K562 (cell line): ENCODE measurements around the gene ZFP64. TPM values are rescaled to one million over a fixed set of nuclear protein-coding genes. Genes with fewer than 3 reads are reported as not detected.

Source experiments
- BRD9 ChIP-seq: fragments of 450-650 bp; IDR thresholded peaks from 2 replicates; pipeline ENCODE4 v1.6.1; 2018; ENCODE audit warnings: low read depth; ENCODE audit not compliant: partially characterized antibody
- CBFA2T3 ChIP-seq: fragments of 450-650 bp; IDR thresholded peaks from 2 replicates; pipeline ENCODE4 v1.6.1; 2017
- CCAR2 ChIP-seq: fragments of 200-400 bp; formaldehyde crosslinking; IDR thresholded peaks from 2 replicates; pipeline ENCODE4 v1.6.1; 2017; ENCODE audit warnings: mild to moderate bottlenecking, low read depth, low read length
- CTBP1 ChIP-seq: fragments of 450-650 bp; IDR thresholded peaks from 2 replicates; pipeline ENCODE4 v1.6.1; 2016; ENCODE audit warnings: borderline replicate concordance
- DNMT1 ChIP-seq: fragments of 450-650 bp; IDR thresholded peaks from 2 replicates; pipeline ENCODE4 v1.6.1; 2016; ENCODE audit warnings: antibody characterized with exemption, mild to moderate bottlenecking
- ELF1 ChIP-seq: fragments of 200-800 bp; sonication (Bioruptor generic); IDR thresholded peaks from 2 replicates; pipeline ENCODE4 v1.6.1; 2016; ENCODE audit warnings: missing genetic modification characterization, missing compliant biosample characterization
- EP300 ChIP-seq: IDR thresholded peaks from 2 replicates; pipeline ENCODE4 v1.6.1; 2012; ENCODE audit warnings: low read length, improper control_type of control experiment
- HDGF ChIP-seq: fragments of 450-650 bp; IDR thresholded peaks from 2 replicates; pipeline ENCODE4 v1.6.1; 2016
- JUN ChIP-seq, 2 experiments: sonication (generic) in 1 of 2; formaldehyde crosslinking in 1 of 2; IDR thresholded peaks; 2 replicates each; pipeline versions ENCODE4 v1.6.1 to v1.8.0; 2012 to 2022; ENCODE audit warnings: borderline replicate concordance in 2 of 2, mild to moderate bottlenecking in 2 of 2, improper control_type of control experiment in 1 of 2, low read depth in 1 of 2, low read length in 1 of 2, missing genetic modification reagents in 1 of 2
- KDM1A ChIP-seq, 2 experiments: fragments of 450-650 bp; IDR thresholded peaks; 2 replicates each; pipeline ENCODE4 v1.6.1; 2016; ENCODE audit warnings: mild to moderate bottlenecking in 2 of 2
- LARP7 ChIP-seq: fragments of 450-650 bp; IDR thresholded peaks from 2 replicates; pipeline ENCODE4 v1.6.1; 2016
- MITF ChIP-seq: IDR thresholded peaks from 2 replicates; pipeline ENCODE4 v1.6.1; 2014; ENCODE audit warnings: antibody characterized with exemption
- MYC ChIP-seq, 2 experiments: fragments of 250-450 bp in 1 of 2; sonication (Bioruptor Pico) in 1 of 2; IDR thresholded peaks; 2 replicates each; pipeline versions ENCODE4 v1.5.1 to v1.6.1; 2012 to 2021; ENCODE audit warnings: low read depth in 2 of 2, borderline replicate concordance in 1 of 2, improper control_type of control experiment in 1 of 2, low read length in 1 of 2, mild to moderate bottlenecking in 1 of 2, moderate library complexity in 1 of 2
- NCOA1 ChIP-seq: fragments of 450-650 bp; IDR thresholded peaks from 2 replicates; pipeline ENCODE4 v1.6.1; 2016; ENCODE audit warnings: low read depth
- NCOA2 ChIP-seq, 2 experiments: fragments of 450-650 bp; IDR thresholded peaks; 2 replicates each; pipeline ENCODE4 v1.6.1; 2018; ENCODE audit warnings: mild to moderate bottlenecking in 2 of 2, moderate library complexity in 1 of 2; ENCODE audit not compliant: partially characterized antibody in 2 of 2
- NRF1 ChIP-seq, 2 experiments: fragments of 450-650 bp; IDR thresholded peaks in 1 of 2; conservative IDR thresholded peaks in 1 of 2; 2 replicates each; pipeline ENCODE4 v1.6.1; 2014; ENCODE audit warnings: mild to moderate bottlenecking in 2 of 2
- PREB ChIP-seq: sonication (generic); formaldehyde crosslinking; IDR thresholded peaks from 2 replicates; pipeline ENCODE4 v1.8.1; 2023; ENCODE audit warnings: mild to moderate bottlenecking, missing genetic modification reagents
- RFX5 ChIP-seq: IDR thresholded peaks from 2 replicates; pipeline ENCODE4 v1.6.1; 2011; ENCODE audit warnings: low read depth, mild to moderate bottlenecking, improper control_type of control experiment, low read length
- RUNX1 ChIP-seq: sonication (generic); IDR thresholded peaks from 2 replicates; pipeline ENCODE4 v1.6.1; 2016; ENCODE audit warnings: antibody characterized with exemption, low read depth
- SAFB2 ChIP-seq: fragments of 200-400 bp; formaldehyde crosslinking; IDR thresholded peaks from 2 replicates; pipeline ENCODE4 v1.6.1; 2018; ENCODE audit warnings: borderline replicate concordance, low read length, low read depth, moderate library complexity; ENCODE audit not compliant: severe bottlenecking
- SOX6 ChIP-seq: fragments of 450-650 bp; IDR thresholded peaks from 2 replicates; pipeline ENCODE4 v1.6.1; 2014; ENCODE audit warnings: mild to moderate bottlenecking
- SUPT5H ChIP-seq: fragments of 450-650 bp; IDR thresholded peaks from 2 replicates; pipeline ENCODE4 v1.6.1; 2016
- ZBED1 ChIP-seq: IDR thresholded peaks from 2 replicates; pipeline ENCODE4 v1.6.1; 2014
- ZNF511 ChIP-seq: sonication (generic); formaldehyde crosslinking; IDR thresholded peaks from 2 replicates; pipeline ENCODE4 v1.8.0; 2022; ENCODE audit warnings: mild to moderate bottlenecking, missing genetic modification reagents
- ZNF589 ChIP-seq: fragments of 200-800 bp; sonication (Bioruptor generic); IDR thresholded peaks from 2 replicates; pipeline ENCODE4 v1.6.1; 2016; ENCODE audit warnings: low read depth, missing genetic modification characterization, missing compliant biosample characterization
- polyA plus RNA-seq, 8 experiments: library from polyadenylated mRNA; depleted of rRNA in 4 of 8; stranded (reverse) in 5 of 8; unstranded in 3 of 8; fragments of >200 nt; fragmentation: Nextera tagmentation in 2 of 8; fragmentation: Illumina TruSeq in 1 of 8; extraction: Ambion mirVana in 2 of 8; extraction: Trizol in 1 of 8; gene quantifications; 2 replicates each; pipeline versions ENCODE4 v1.2.1 to v1.2.3, GENCODE V29; 2011 to 2014; ENCODE audit warnings: inconsistent platforms in 1 of 8, missing spikeins in 1 of 8
- total RNA-seq, 7 experiments: library from RNA; depleted of rRNA in 6 of 7; stranded (reverse); fragments of >200 nt in 6 of 7; fragmentation: Illumina TruSeq in 2 of 7; extraction: Trizol in 2 of 7; gene quantifications; 2 replicates each; pipeline versions ENCODE4 v1.2.1 to v1.2.3, GENCODE V29; 2011 to 2021; ENCODE audit warnings: low replicate concordance in 1 of 7

The ZFP64 gene
- total and polyA plus RNA-seq, 9 of the 15 experiments (the other 6 are each of a cell fraction or from before 2014, with no cell fraction given) = 1.4 to 13.4 (median 7.0) TPM

DNA sequence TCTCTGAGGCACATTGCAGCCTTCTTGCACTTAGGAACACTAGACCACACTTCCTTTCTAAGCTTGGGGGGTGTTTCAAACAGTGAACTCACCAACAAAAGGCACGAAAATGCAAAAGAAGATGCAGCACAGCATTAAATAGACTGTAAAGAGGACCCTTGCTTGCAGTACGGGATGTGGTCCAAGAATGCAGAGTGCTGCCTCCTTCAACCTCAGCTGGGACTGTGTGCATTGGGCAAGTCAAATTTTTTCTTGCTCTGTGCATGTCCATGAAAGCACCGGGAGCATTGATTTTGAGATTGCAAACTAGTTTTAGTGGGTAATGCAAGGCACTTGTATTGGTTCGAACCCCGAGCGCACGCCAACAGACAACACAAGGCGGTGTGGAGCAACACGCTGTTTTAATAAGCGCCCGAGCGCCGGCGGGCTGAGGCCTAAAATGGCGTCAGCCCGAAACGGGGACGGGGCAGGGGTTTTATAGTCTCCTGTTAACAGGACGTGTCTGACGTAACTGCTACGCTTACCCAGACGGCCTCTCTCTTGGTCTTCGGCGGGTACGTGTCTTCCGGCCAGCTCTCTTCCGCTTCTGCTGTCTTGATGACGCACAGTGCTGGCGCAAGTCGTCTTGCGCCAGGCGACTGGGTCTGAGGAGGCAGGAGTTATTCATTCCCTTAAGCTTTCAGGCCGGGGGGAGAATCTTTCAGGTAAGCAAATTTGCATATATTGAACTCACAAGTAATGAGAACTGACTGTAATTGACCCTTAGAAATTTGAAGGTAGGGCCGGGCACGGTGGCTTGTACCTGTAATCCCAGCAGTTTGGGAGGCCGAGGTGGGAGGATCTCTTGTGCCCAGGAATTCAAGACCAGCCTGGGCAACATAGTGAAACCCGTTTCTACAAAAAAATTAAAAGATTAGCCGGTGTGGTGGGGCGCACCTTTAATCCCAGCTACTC lies 18.7 kb upstream of the ZFP64 start (continued):
- TF ChIP-seq MYC (IDR thresholded peaks at IDR 0.05; ENCODE audit: low read depth, low read length) (peak; percentile 42; the same call in 1 of the 2 replicates), MYC (CRISPR knock-in tag; IDR thresholded peaks at IDR 0.05; ENCODE audit: borderline replicate concordance, low read depth) (no peak), RUNX1 (no peak), MITF (no peak), KDM1A (IDR thresholded peaks at IDR 0.05) (no peak), CCAR2 (no peak), SUPT5H (peak; percentile 81), ELF1 (peak; percentile 32; the same call in 1 of the 2 replicates), JUN (IDR thresholded peaks at IDR 0.05; ENCODE audit: borderline replicate concordance, low read depth, low read length) (no peak), JUN (CRISPR knock-in tag; IDR thresholded peaks at IDR 0.05; ENCODE audit: borderline replicate concordance) (no peak), BRD9 (no peak), NCOA2 (IDR thresholded peaks at IDR 0.05; ENCODE audit: partially characterized antibody in 2 of 2) (no peak), ZNF511 (CRISPR knock-in tag) (no peak), NRF1 (conservative IDR thresholded peaks at IDR 0.05 in 1 of 2, IDR thresholded peaks at IDR 0.05 in 1 of 2) (peak; percentile 78 to 80), SOX6 (no peak), SAFB2 (no peak), ZBED1 (no peak), CBFA2T3 (no peak), HDGF (no peak), LARP7 (no peak), PREB (CRISPR knock-in tag) (no peak), NCOA1 (peak; percentile 89), CTBP1 (no peak), DNMT1 (no peak), ZNF589 (no peak), RFX5 (no peak), EP300 (no peak)
